Epidermal melanocyte (primary cell): ENCODE measurements around the gene TEAD1.

Experiments
- DNase-seq: peaks from one replicate; pipeline ENCODE4 v3.0.0; 2011; ENCODE audit warnings: low spot score; ENCODE audit not compliant: insufficient read length

Gene TEAD1

GRCh38 chr11:12764187-12764914 is 90.1 kb downstream of the TEAD1 start:
- DNase-seq: no peak

GRCh38 chr11:12765428-12765827 is 91.2 kb downstream of the TEAD1 start:
- no peak for DNase-seq

- DNase-seq: no peak
Measured at GRCh38 chr11:12767027-12767426, 92.8 kb downstream of the TEAD1 start.

- DNase-seq: no peak
Measured at GRCh38 chr11:12767577-12767976, 93.4 kb downstream of the TEAD1 start.

- no peak for DNase-seq
Measured at GRCh38 chr11:12768726-12769673, 94.8 kb downstream of the TEAD1 start.

- DNase-seq: no peak
Measured at GRCh38 chr11:12769834-12770345, 95.7 kb downstream of the TEAD1 start.

GRCh38 chr11:12770435-12770834 is 96.2 kb downstream of the TEAD1 start:
- DNase-seq: no peak

GRCh38 chr11:12770966-12771597 is 96.9 kb downstream of the TEAD1 start:
- no peak for DNase-seq

- DNase-seq: no peak
Measured at GRCh38 chr11:12771875-12772274, 97.7 kb downstream of the TEAD1 start.

GRCh38 chr11:12772324-12772723 is 98.1 kb downstream of the TEAD1 start:
- DNase-seq: no peak

GRCh38 chr11:12773591-12773990 is 99.4 kb downstream of the TEAD1 start:
- DNase-seq: no peak

GRCh38 chr11:12775955-12776354 is 101.7 kb downstream of the TEAD1 start:
- no peak for DNase-seq

- DNase-seq: no peak
Measured at GRCh38 chr11:12777208-12777874, 103.1 kb downstream of the TEAD1 start.

GRCh38 chr11:12778240-12778905 is 104.2 kb downstream of the TEAD1 start:
- DNase-seq: no peak

- DNase-seq: no peak
Measured at GRCh38 chr11:12783765-12784164, 109.5 kb downstream of the TEAD1 start.

- no peak for DNase-seq
Measured at GRCh38 chr11:12784445-12784844, 110.2 kb downstream of the TEAD1 start.

- no peak for DNase-seq
Measured at GRCh38 chr11:12784987-12785386, 110.8 kb downstream of the TEAD1 start.

- DNase-seq: no peak
Measured at GRCh38 chr11:12785901-12786300, 111.7 kb downstream of the TEAD1 start.

- DNase-seq: no peak
Measured at GRCh38 chr11:12786450-12786849, 112.2 kb downstream of the TEAD1 start.

- no peak for DNase-seq
Measured at GRCh38 chr11:12786891-12787290, 112.7 kb downstream of the TEAD1 start.

- DNase-seq: no peak
Measured at GRCh38 chr11:12787847-12788246, 113.6 kb downstream of the TEAD1 start.
